Measurements from ENCODE around the gene RAB22A. TPM values are rescaled to one million over a fixed set of nuclear protein-coding genes. Genes with fewer than 3 reads are reported as not detected.

Gene RAB22A
- total and polyA plus RNA-seq, 12 donors: 6.7 to 46.3 (median 28.2) TPM

- intact Hi-C loops (cut with DNase I): no loop called here
- Histone ChIP-seq H3K4me1 (replicated peaks in 1 of 2) (peaks cover 44 to 47% of the 10 kb centered on the region in 2 donors), H3K9me3 (replicated peaks in 1 of 3) (no peaks in the 10 kb centered on the region), H3K27me3 (no peaks in the 10 kb centered on the region), H3K36me3 (replicated peaks in 1 of 2) (no peaks in the 10 kb centered on the region), H3K4me3 (no peak overlapping the region), H3K27ac (no peak overlapping the region)
- no peak for TF ChIP-seq CTCF (IDR thresholded peaks at IDR 0.05)
- TF ChIP-seq POLR2A (IDR thresholded peaks at IDR 0.05): no peak
- WGBS, 4 donors: 92 to 94% (median 93%) methylated on average over 6 of the region's 6 CpGs
- DNase-seq: no peak
These were observed 90.4 kb downstream of the RAB22A start for GRCh38 chr20:58399926-58400325.

GRCh38 chr20:58401162-58401561 is 91.6 kb downstream of the RAB22A start:
- H3K27me3 ChIP-seq: no peaks in the 10 kb centered on the region
- H3K4me1 ChIP-seq (replicated peaks in 1 of 2): peaks cover 44 to 48% of the 10 kb centered on the region in 2 donors
- TF ChIP-seq CTCF (IDR thresholded peaks at IDR 0.05): no peak
- no peak for TF ChIP-seq POLR2A (IDR thresholded peaks at IDR 0.05)
- 61 to 78% (median 64%) methylated on average over 1 of the region's 1 CpG for WGBS, 4 donors
- no peak overlapping the region for H3K4me3 ChIP-seq
- H3K36me3 ChIP-seq (replicated peaks in 1 of 2): no peaks in the 10 kb centered on the region
- H3K9me3 ChIP-seq (replicated peaks in 1 of 3): no peaks in the 10 kb centered on the region
- no peak overlapping the region for H3K27ac ChIP-seq
- intact Hi-C loops (cut with DNase I): no loop called here
- no peak for DNase-seq

GRCh38 chr20:58402305-58402704 is 92.8 kb downstream of the RAB22A start:
- intact Hi-C loops (cut with DNase I): no loop called here
- Histone ChIP-seq H3K9me3 (replicated peaks in 1 of 3) (no peaks in the 10 kb centered on the region), H3K27me3 (no peaks in the 10 kb centered on the region), H3K36me3 (replicated peaks in 1 of 2) (no peaks in the 10 kb centered on the region), H3K27ac (no peak overlapping the region), H3K4me1 (replicated peaks in 1 of 2) (peaks cover 55 to 60% of the 10 kb centered on the region in 2 donors), H3K4me3 (no peak overlapping the region)
- WGBS, 4 donors: 66 to 78% (median 68%) methylated on average over 5 of the region's 5 CpGs
- no peak for DNase-seq
- TF ChIP-seq POLR2A (IDR thresholded peaks at IDR 0.05) (no peak), CTCF (IDR thresholded peaks at IDR 0.05) (no peak)

DNA sequence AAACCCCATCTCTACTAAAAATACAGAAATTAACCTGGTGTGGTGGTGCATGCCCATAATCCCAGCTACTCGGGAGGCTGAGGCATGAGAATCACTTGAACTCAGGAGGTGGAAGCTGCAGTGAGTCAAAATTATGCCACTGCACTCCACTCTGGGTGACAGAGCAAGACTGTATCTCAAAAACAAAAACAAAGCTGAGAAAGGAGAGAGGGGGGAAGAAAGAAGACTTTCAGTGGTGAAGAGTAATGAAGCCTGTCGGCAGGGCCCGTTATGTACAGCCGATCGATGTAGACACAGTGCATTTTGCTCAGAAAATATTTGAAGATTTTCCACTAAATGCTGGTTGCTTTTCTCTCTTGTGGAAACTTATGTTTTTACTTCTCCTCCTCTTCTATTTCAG is 93.3 kb downstream of the RAB22A start:
- DNase-seq: no peak
- peaks cover 58 to 65% of the 10 kb centered on the region in 2 donors for H3K4me1 ChIP-seq (replicated peaks in 1 of 2)
- 88 to 98% (median 92%) methylated on average over 5 of the region's 5 CpGs for WGBS, 4 donors

More for the DNA sequence above, 93.3 kb downstream of the RAB22A start:
- no peak overlapping the region for H3K4me3 ChIP-seq
- intact Hi-C loops (cut with DNase I): no loop called here
- H3K9me3 ChIP-seq (replicated peaks in 1 of 3): no peaks in the 10 kb centered on the region
- H3K36me3 ChIP-seq (replicated peaks in 1 of 2): no peaks in the 10 kb centered on the region
- TF ChIP-seq POLR2A (IDR thresholded peaks at IDR 0.05) (no peak), CTCF (IDR thresholded peaks at IDR 0.05) (no peak)
- H3K27me3 ChIP-seq: no peaks in the 10 kb centered on the region
- H3K27ac ChIP-seq: no peak overlapping the region

Data from adrenal gland (tissue), 12 donors.